HG02623 (cell line): ENCODE results near the gene RASSF10.
"Not testable (repeated sequence)": the region's sequence is repeated elsewhere in the genome, so short reads cannot be mapped to it uniquely, and the experiment has no call there.

Experiments
- ATAC-seq: cut with Tn5 transposase; IDR thresholded peaks from one replicate; pipeline ENCODE4 v1.9.1; 2021; ENCODE audit warnings: moderate library complexity; ENCODE audit not compliant: unreplicated experiment

RASSF10 gene

GRCh38 chr11:13019313-13019712, 10.2 kb downstream of the RASSF10 start:
- no peak for ATAC-seq

- no peak for ATAC-seq
These were observed 14.3 kb downstream of the RASSF10 start for GRCh38 chr11:13023423-13023822.

- ATAC-seq, result no peak
These were observed 17.6 kb downstream of the RASSF10 start for GRCh38 chr11:13026722-13027121.

- no peak for ATAC-seq
These were observed 19.2 kb downstream of the RASSF10 start for GRCh38 chr11:13028322-13028721.

- ATAC-seq, result no peak
These were observed 20.8 kb downstream of the RASSF10 start for GRCh38 chr11:13029872-13030271.

- no peak for ATAC-seq
These were observed 21.7 kb downstream of the RASSF10 start for GRCh38 chr11:13030857-13031256.

GRCh38 chr11:13031349-13031748, 22.2 kb downstream of the RASSF10 start:
- no peak for ATAC-seq

GRCh38 chr11:13033760-13034533, 24.8 kb downstream of the RASSF10 start:
- ATAC-seq, result no peak

GRCh38 chr11:13035711-13036110, 26.6 kb downstream of the RASSF10 start:
- no peak for ATAC-seq

GRCh38 chr11:13036235-13036634, 27.1 kb downstream of the RASSF10 start:
- no peak for ATAC-seq

- no peak for ATAC-seq
These were observed 29.2 kb downstream of the RASSF10 start for GRCh38 chr11:13038366-13038765.

GRCh38 chr11:13039126-13039525, 30.0 kb downstream of the RASSF10 start:
- ATAC-seq, result no peak

- ATAC-seq, result no peak
These were observed 31.9 kb downstream of the RASSF10 start for GRCh38 chr11:13040969-13041561.

- ATAC-seq, result no peak
These were observed 33.8 kb downstream of the RASSF10 start for GRCh38 chr11:13042873-13043342.

- ATAC-seq, result no peak
These were observed 35.0 kb downstream of the RASSF10 start for GRCh38 chr11:13043912-13044628.

- ATAC-seq, result not testable (repeated sequence)
These were observed 36.0 kb downstream of the RASSF10 start for GRCh38 chr11:13045089-13045488.

GRCh38 chr11:13045734-13046133, 36.6 kb downstream of the RASSF10 start:
- ATAC-seq, result no peak

- no peak for ATAC-seq
These were observed 37.8 kb downstream of the RASSF10 start for GRCh38 chr11:13046637-13047570.

GRCh38 chr11:13047884-13048283, 38.8 kb downstream of the RASSF10 start:
- ATAC-seq, result no peak

GRCh38 chr11:13051257-13051656, 42.1 kb downstream of the RASSF10 start:
- ATAC-seq, result no peak

- no peak for ATAC-seq
These were observed 43.0 kb downstream of the RASSF10 start for GRCh38 chr11:13052130-13052571.
